Activated CD4-positive, CD25-positive, alpha-beta regulatory T cell (primary cell): ENCODE data around the gene ZSCAN26.
"Not testable (repeated sequence)": the region's sequence is repeated elsewhere in the genome, so short reads cannot be mapped to it uniquely, and the experiment has no call there.

Source experiments
- DNase-seq, 4 experiments: peaks; one replicate each; lab custom pipeline; 2025; lab: John Stamatoyannopoulos, UW

The ZSCAN26 gene

DNA sequence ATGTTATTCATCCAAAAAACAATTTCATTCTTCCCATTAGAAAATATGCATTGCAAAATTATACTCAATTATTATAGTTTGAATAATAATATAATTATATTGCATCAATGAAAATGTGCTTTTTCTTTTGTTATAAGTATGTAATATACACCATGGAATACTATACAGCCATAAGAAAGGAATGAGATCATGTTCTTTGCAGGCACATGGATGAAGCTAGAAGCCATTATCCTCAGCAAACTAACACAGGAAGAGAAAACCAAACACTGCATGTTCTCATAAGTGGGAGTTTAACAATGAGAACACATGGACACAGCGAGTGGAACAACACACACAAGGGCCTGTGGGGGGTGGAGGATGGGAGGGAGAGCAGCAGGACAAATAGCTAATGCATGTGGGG is 9.9 kb upstream of the ZSCAN26 start:
- DNase-seq = no peak

GRCh38 chr6:28258877-28259777 is 7.8 kb upstream of the ZSCAN26 start, which contains the start of gene NKAPL:
Gene NKAPL, plus strand, starts transcription at chr6:28259297. Its CDS starts 75 bp downstream, at chr6:28259372.
- DNase-seq = peak in 3 of 4 experiments; percentile 7 to 13 (median 9)

GRCh38 chr6:28263922-28264321 is 3.0 kb upstream of the ZSCAN26 start:
- DNase-seq = no peak

GRCh38 chr6:28264834-28265401 is 2.0 kb upstream of the ZSCAN26 start:
- no peak for DNase-seq

GRCh38 chr6:28266563-28266961 is 381 bp upstream of the ZSCAN26 start:
- no peak for DNase-seq

- DNase-seq = no peak
Observed at GRCh38 chr6:28267695-28268059, 734 bp downstream of the ZSCAN26 start.

DNA sequence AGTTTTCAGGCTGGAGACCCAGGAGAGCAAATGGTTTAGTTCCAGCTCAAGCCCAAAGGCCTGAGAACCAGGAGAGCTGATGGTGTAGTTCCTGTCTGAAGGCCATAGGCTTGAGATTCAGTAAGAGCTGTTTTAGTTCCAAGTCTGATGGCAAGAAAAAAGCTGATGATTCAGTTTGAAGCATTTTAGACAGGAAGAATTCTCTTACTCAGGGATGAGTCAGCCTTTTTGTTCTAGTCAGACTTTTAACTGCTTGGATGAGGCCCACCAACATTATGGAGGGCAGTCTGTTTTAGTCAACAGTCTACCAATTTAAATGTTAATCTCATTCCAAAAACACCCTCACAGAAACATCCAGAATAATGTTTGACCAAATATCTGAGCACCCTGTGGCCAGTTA is 2.5 kb downstream of the ZSCAN26 start:
- no peak for DNase-seq

- no peak for DNase-seq
Observed at GRCh38 chr6:28274888-28275287, 7.9 kb downstream of the ZSCAN26 start.

- no peak for DNase-seq
Observed at GRCh38 chr6:28277746-28278145, 10.8 kb downstream of the ZSCAN26 start.

- no peak for DNase-seq
Observed at GRCh38 chr6:28280595-28281287, 13.8 kb downstream of the ZSCAN26 start.

- DNase-seq = peak in 2 of 4 experiments; percentile 22 to 28
Observed at GRCh38 chr6:28281288-28282064, 14.5 kb downstream of the ZSCAN26 start, which contains the start of gene PGBD1. Gene PGBD1, plus strand, starts transcription at chr6:28281572. Its CDS starts 2,242 bp downstream, at chr6:28283814.

- DNase-seq = no peak
Observed at GRCh38 chr6:28282926-28283325, 16.0 kb downstream of the ZSCAN26 start.

GRCh38 chr6:28291573-28291972 is 24.6 kb downstream of the ZSCAN26 start:
- no peak for DNase-seq

- DNase-seq = no peak
Observed at GRCh38 chr6:28295326-28295725, 28.4 kb downstream of the ZSCAN26 start.

DNA sequence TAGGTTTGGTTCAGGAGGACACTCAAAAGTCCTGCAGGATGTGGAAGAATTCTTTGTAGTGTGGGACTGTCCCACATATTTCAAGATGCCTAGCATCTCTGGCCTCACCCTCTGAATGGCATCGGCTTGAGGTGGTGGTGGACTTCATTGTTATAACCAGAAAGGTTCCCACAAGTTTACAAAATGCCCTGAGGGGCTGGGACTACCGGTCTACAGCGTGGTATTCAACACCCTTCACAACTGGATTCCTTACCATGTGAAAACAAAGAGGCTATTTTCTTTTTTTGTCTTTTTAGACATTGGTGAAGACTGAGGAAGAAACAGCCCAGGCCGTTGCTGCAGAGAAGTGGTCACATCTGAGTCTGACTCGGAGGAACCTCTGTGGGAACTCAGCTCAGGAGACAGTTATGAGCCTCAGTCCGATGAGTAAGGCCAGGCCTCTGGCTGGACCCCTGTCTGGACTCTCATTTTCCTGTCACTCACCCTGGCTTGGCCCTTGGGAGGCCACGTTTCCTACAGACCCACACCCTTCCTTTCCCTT is 29.6 kb downstream of the ZSCAN26 start:
- no peak for DNase-seq

GRCh38 chr6:28303570-28303969 is 36.6 kb downstream of the ZSCAN26 start:
- no peak for DNase-seq

- DNase-seq = not testable (repeated sequence)
Observed at GRCh38 chr6:28306363-28306762, 39.4 kb downstream of the ZSCAN26 start.

DNA sequence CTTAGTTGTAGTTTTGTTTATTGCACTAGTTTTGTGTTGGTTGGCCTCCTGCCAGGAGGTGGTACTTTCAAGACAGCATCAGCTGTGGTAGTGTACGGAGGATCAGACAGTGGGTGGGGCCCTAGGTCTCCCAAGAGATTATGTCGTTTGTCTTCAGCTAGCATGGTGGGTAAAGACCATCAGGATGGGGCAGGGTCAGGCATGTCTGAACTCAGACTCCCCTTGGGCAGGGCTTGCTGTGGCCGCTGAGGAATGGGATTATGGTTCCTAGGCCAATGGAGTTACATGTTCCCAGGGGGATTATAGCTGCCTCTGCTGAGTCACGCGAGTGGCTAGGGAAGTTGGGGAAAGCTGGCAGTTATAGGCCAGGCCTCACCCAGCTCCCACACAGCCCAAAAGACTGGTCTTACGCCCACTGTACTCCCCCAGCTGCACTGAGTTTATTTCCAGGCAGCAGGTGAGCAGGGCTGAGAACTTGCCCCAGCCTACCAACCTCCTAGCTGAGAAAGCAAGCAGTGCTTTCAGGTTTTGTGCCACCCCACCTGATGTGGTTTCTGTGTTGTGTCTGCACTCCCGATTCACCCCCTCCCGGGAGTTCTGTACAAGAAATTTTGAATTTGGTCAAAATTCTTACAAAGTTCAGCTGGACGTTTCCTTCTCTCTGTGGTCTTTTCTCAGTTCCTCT is 44.3 kb downstream of the ZSCAN26 start:
- DNase-seq = no peak

DNA sequence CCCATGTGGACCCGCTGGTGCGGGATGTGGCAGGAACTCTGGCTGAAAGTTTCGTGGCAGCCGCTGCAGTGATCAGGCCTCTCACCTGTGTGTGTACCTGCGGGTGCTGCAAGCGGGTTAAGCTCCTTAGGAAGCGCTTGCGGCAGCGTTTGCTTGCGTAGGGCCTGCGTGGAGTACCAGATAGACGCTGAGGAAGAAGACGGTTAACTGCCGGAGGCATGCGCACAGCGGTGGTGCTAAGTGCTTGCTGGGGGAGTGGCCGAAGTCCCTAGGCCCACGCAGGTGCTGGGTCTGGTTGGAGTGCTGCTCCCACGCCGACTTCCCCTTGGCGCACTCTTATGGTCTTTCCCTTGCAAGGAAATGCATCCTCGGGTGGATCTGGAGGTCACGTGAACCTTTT is 46.0 kb downstream of the ZSCAN26 start:
- DNase-seq = no peak

DNA sequence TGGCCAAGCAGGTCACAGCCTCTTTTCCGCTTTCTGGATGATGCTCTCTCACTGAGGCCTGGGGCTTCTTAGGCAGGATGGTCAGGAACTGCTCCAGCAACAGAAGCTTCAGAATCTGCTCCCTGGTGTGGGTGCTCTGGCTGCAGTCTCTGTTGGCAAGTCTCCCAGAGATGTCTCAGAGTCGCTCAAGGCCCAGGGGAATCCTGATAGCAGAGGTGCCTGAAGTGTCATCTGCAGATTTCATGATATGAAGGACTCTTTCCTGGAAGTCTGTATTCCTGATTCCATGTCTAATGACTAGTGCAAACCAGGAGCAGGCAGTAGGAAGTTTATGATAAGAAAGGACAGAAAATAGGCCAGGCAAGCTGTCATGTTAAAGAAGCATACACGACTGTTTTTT is 48.7 kb downstream of the ZSCAN26 start:
- no peak for DNase-seq

- DNase-seq = not testable (repeated sequence)
Observed at GRCh38 chr6:28317866-28318265, 50.9 kb downstream of the ZSCAN26 start.
